ENCODE data around the gene HIPK3. TPM values are rescaled to one million over a fixed set of nuclear protein-coding genes. Genes with fewer than 3 reads are reported as not detected.

The HIPK3 gene
- total and polyA plus RNA-seq, 9 of the 15 experiments (the other 6 are each of a cell fraction or from before 2014, with no cell fraction given) = 2.3 to 19.6 (median 7.5) TPM

DNA sequence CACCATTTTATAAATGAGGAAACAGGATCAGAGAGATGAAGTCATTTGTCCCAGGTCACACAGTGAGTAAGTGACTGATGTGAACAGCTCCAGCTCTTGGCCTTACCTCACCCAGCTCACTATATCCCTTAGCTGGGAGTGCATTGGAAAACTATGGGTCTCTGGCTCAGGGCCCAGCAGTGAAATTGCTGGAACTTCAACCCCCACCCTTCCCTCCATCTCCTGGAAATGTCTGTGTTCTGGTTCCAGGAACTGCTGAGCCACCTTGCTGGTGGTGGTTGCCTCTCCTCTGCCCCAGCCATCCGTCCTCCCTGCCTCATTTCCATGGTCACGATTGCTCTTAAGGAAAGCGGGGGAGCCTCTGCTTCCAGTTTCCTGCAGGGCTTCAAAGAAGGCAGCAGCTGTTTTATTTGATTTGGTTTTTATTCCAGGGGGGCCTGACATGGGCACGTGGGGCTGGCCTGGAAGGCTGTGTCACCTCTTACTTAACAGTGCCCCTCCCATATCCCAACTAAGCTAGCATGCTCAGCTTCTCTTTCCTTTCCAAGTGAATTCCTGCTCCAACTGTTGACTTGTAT, 49.7 kb upstream of the HIPK3 start (continued):
- TF ChIP-seq MCM2 (IDR thresholded peaks at IDR 0.05; ENCODE audit: low read depth) = no peak
- no peak for TF ChIP-seq HNRNPH1 (optimal IDR thresholded peaks at IDR 0.05; ENCODE audit: low read depth, low read length)
- TF ChIP-seq ZNF311 (CRISPR knock-in tag; IDR thresholded peaks at IDR 0.05) = no peak
- TF ChIP-seq EGR1 (conservative IDR thresholded peaks at IDR 0.05) = no peak
- TF ChIP-seq ZNF165 (CRISPR knock-in tag; IDR thresholded peaks at IDR 0.05; ENCODE audit: borderline replicate concordance) = no peak
- TF ChIP-seq TRIM28 (IDR thresholded peaks at IDR 0.05) = no peak
- TF ChIP-seq SREBF1 (IDR thresholded peaks at IDR 0.05; ENCODE audit: borderline replicate concordance, low read depth, low read length) = no peak
- no peak for TF ChIP-seq HCFC1 (IDR thresholded peaks at IDR 0.05; ENCODE audit: low read depth, low read length)
- TF ChIP-seq, protein P1, sequence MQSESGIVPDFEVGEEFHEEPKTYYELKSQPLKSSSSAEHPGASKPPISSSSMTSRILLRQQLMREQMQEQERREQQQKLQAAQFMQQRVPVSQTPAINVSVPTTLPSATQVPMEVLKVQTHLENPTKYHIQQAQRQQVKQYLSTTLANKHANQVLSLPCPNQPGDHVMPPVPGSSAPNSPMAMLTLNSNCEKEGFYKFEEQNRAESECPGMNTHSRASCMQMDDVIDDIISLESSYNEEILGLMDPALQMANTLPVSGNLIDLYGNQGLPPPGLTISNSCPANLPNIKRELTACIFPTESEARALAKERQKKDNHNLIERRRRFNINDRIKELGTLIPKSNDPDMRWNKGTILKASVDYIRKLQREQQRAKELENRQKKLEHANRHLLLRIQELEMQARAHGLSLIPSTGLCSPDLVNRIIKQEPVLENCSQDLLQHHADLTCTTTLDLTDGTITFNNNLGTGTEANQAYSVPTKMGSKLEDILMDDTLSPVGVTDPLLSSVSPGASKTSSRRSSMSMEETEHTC (IDR thresholded peaks at IDR 0.05) = no peak
- no peak for TF ChIP-seq POLR3A (IDR thresholded peaks at IDR 0.05; ENCODE audit: borderline replicate concordance, extremely low read depth, insufficient read depth, insufficient read length)
- TF ChIP-seq MCM5 (IDR thresholded peaks at IDR 0.05; ENCODE audit: low read depth) = no peak
- TF ChIP-seq DIDO1 (tag; IDR thresholded peaks at IDR 0.05; ENCODE audit: low read depth) = no peak
- TF ChIP-seq ESRRA (IDR thresholded peaks at IDR 0.05; ENCODE audit: borderline replicate concordance, low read depth) = no peak
- TF ChIP-seq, protein P2, sequence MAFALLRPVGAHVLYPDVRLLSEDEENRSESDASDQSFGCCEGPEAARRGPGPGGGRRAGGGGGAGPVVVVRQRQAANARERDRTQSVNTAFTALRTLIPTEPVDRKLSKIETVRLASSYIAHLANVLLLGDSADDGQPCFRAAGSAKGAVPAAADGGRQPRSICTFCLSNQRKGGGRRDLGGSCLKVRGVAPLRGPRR (CRISPR knock-in tag; IDR thresholded peaks at IDR 0.05) = no peak
- TF ChIP-seq, protein P3, sequence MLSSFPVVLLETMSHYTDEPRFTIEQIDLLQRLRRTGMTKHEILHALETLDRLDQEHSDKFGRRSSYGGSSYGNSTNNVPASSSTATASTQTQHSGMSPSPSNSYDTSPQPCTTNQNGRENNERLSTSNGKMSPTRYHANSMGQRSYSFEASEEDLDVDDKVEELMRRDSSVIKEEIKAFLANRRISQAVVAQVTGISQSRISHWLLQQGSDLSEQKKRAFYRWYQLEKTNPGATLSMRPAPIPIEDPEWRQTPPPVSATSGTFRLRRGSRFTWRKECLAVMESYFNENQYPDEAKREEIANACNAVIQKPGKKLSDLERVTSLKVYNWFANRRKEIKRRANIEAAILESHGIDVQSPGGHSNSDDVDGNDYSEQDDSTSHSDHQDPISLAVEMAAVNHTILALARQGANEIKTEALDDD (IDR thresholded peaks at IDR 0.05) = no peak
- TF ChIP-seq, protein P4, sequence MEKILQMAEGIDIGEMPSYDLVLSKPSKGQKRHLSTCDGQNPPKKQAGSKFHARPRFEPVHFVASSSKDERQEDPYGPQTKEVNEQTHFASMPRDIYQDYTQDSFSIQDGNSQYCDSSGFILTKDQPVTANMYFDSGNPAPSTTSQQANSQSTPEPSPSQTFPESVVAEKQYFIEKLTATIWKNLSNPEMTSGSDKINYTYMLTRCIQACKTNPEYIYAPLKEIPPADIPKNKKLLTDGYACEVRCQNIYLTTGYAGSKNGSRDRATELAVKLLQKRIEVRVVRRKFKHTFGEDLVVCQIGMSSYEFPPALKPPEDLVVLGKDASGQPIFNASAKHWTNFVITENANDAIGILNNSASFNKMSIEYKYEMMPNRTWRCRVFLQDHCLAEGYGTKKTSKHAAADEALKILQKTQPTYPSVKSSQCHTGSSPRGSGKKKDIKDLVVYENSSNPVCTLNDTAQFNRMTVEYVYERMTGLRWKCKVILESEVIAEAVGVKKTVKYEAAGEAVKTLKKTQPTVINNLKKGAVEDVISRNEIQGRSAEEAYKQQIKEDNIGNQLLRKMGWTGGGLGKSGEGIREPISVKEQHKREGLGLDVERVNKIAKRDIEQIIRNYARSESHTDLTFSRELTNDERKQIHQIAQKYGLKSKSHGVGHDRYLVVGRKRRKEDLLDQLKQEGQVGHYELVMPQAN (IDR thresholded peaks at IDR 0.05; ENCODE audit: borderline replicate concordance) = no peak
- no peak for TF ChIP-seq ZNF75A (CRISPR knock-in tag; IDR thresholded peaks at IDR 0.05)
- TF ChIP-seq, protein P5, sequence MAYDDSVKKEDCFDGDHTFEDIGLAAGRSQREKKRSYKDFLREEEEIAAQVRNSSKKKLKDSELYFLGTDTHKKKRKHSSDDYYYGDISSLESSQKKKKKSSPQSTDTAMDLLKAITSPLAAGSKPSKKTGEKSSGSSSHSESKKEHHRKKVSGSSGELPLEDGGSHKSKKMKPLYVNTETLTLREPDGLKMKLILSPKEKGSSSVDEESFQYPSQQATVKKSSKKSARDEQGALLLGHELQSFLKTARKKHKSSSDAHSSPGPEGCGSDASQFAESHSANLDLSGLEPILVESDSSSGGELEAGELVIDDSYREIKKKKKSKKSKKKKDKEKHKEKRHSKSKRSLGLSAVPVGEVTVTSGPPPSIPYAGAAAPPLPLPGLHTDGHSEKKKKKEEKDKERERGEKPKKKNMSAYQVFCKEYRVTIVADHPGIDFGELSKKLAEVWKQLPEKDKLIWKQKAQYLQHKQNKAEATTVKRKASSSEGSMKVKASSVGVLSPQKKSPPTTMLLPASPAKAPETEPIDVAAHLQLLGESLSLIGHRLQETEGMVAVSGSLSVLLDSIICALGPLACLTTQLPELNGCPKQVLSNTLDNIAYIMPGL (CRISPR knock-in tag; IDR thresholded peaks at IDR 0.05) = no peak
- no peak for TF ChIP-seq FOXJ3 (CRISPR knock-in tag; IDR thresholded peaks at IDR 0.05)
- TF ChIP-seq BRD9 (IDR thresholded peaks at IDR 0.05; ENCODE audit: low read depth, partially characterized antibody) = peak; percentile 80
- no peak for TF ChIP-seq CHD4 (IDR thresholded peaks at IDR 0.05; ENCODE audit: insufficient read depth, insufficient replicate concordance, low read depth, low read length, poor library complexity, severe bottlenecking)
- no peak for TF ChIP-seq DLX4 (CRISPR knock-in tag; IDR thresholded peaks at IDR 0.05)
- TF ChIP-seq CSDE1 (IDR thresholded peaks at IDR 0.05) = no peak
